Ovary (tissue), 3 donors: Measurements from ENCODE around the gene SHANK2.

Experiments used
- POLR2A ChIP-seq: fragments of 450-650 bp; IDR thresholded peaks from one replicate; pipeline ENCODE4 v1.6.1; 2017; ENCODE audit warnings: antibody characterized with exemption, mild to moderate bottlenecking, moderate library complexity
- TF ChIP-seq, protein P1 (sequence below), 3 donors: fragments of 450-650 bp in 2 of 3; fragments of 200-600 bp in 1 of 3; IDR thresholded peaks; one replicate each; pipeline versions ENCODE4 v1.5.1 to v1.8.0; 2016 to 2022; ENCODE audit warnings: antibody characterized with exemption in 3 of 3, mild to moderate bottlenecking in 1 of 3
- donor health status: DM: no; HTN: no; CAD: no.

DNA sequence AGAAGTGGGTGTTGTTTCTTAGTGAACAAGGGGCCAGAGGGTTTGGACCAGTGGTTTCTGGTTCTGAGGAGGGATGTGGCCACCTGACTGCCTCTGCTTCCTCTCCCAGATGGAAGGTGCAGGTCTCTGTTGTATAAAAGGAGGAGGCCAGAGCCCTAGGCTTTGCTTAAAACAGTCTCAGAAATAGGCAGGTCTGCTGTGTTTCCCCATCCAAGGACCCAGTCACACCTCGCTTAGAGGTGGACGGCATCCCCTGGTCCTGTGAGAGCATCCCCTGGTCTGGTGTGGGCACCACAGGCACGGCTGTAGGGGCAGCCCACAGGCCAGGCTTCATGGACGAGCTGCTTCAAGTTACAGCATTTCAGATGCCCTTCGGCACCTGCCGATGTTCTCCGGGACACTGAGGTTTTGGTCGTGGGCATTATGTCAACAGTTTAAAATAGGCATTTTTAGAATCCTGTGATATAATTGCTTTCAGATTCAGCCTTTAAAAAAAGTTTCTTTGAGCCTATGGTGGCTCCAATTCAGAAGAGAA, 45.7 kb upstream of the SHANK2 start:
- TF ChIP-seq, protein P1, sequence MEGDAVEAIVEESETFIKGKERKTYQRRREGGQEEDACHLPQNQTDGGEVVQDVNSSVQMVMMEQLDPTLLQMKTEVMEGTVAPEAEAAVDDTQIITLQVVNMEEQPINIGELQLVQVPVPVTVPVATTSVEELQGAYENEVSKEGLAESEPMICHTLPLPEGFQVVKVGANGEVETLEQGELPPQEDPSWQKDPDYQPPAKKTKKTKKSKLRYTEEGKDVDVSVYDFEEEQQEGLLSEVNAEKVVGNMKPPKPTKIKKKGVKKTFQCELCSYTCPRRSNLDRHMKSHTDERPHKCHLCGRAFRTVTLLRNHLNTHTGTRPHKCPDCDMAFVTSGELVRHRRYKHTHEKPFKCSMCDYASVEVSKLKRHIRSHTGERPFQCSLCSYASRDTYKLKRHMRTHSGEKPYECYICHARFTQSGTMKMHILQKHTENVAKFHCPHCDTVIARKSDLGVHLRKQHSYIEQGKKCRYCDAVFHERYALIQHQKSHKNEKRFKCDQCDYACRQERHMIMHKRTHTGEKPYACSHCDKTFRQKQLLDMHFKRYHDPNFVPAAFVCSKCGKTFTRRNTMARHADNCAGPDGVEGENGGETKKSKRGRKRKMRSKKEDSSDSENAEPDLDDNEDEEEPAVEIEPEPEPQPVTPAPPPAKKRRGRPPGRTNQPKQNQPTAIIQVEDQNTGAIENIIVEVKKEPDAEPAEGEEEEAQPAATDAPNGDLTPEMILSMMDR (IDR thresholded peaks at IDR 0.05) = no peak
- no peak for TF ChIP-seq POLR2A
